ENCODE data around the gene RBM39. TPM values are rescaled to one million over a fixed set of nuclear protein-coding genes. Genes with fewer than 3 reads are reported as not detected.
"Not testable (repeated sequence)": the region's sequence is repeated elsewhere in the genome, so short reads cannot be mapped to it uniquely, and the experiment has no call there.

Gene RBM39
- total and polyA plus RNA-seq, 7 donors, result 93.0 to 171 (median 136) TPM

- peak overlapping the region; percentile 39 for H3K27ac ChIP-seq
- DNase-seq (no peak), ATAC-seq (no peak)
- no peak for TF ChIP-seq CTCF (IDR thresholded peaks at IDR 0.05)
- intact Hi-C loops (cut with DNase I), result loop anchor here in 1 of 2 donors (10.0 kb wide), 1 partner anchor 62 kb away; no protein-coding TSS in a partner anchor
- peaks cover 7 to 100% of the 10 kb centered on the region in 2 donors for H3K36me3 ChIP-seq (ENCODE audit: insufficient read depth in 1 of 2, low read depth in 1 of 2)
- H3K27me3 ChIP-seq (ENCODE audit: insufficient read depth in 3 of 3, low read length in 2 of 3), result no peaks in the 10 kb centered on the region
- H3K4me3 ChIP-seq, result no peak overlapping the region
- peaks cover 66% of the 10 kb centered on the region for H3K4me1 ChIP-seq
- H3K9me3 ChIP-seq, result no peaks in the 10 kb centered on the region
- 92 to 96% (median 93%) methylated on average over 4 of the region's 4 CpGs for WGBS, 3 donors
Measured at GRCh38 chr20:35716330-35716729, 25.7 kb downstream of the RBM39 start.

GRCh38 chr20:35715652-35716051 is 26.4 kb downstream of the RBM39 start:
- peaks cover 66% of the 10 kb centered on the region for H3K4me1 ChIP-seq
- DNase-seq (no peak), ATAC-seq (peak; percentile 25 to 46 (median 40))
- H3K4me3 ChIP-seq, result no peak overlapping the region
- peak overlapping the region; percentile 39 for H3K27ac ChIP-seq
- no peaks in the 10 kb centered on the region for H3K27me3 ChIP-seq (ENCODE audit: insufficient read depth in 3 of 3, low read length in 2 of 3)
- intact Hi-C loops (cut with DNase I), result loop anchor here in 1 of 2 donors (10.0 kb wide), 1 partner anchor 61 kb away; no protein-coding TSS in a partner anchor
- no peak for TF ChIP-seq CTCF (IDR thresholded peaks at IDR 0.05)
- H3K9me3 ChIP-seq, result no peaks in the 10 kb centered on the region
- H3K36me3 ChIP-seq (ENCODE audit: insufficient read depth in 1 of 2, low read depth in 1 of 2), result peaks cover 7 to 100% of the 10 kb centered on the region in 2 donors
- 54 to 85% (median 54%) methylated on average over 2 of the region's 2 CpGs for WGBS, 3 donors

- 36 to 65% (median 51%) methylated on average over 4 of the region's 4 CpGs for WGBS, 3 donors
- DNase-seq (no peak), ATAC-seq (no peak)
- no peak overlapping the region for H3K27ac ChIP-seq
- peaks cover 10 to 100% of the 10 kb centered on the region in 2 donors for H3K36me3 ChIP-seq (ENCODE audit: insufficient read depth in 1 of 2, low read depth in 1 of 2)
- H3K4me1 ChIP-seq, result peaks cover 63% of the 10 kb centered on the region
- no peaks in the 10 kb centered on the region for H3K9me3 ChIP-seq
- no peaks in the 10 kb centered on the region for H3K27me3 ChIP-seq (ENCODE audit: insufficient read depth in 3 of 3, low read length in 2 of 3)
- intact Hi-C loops (cut with DNase I), result loop anchor here in 1 of 2 donors (10.0 kb wide), 1 partner anchor 59 kb away; no protein-coding TSS in a partner anchor
- TF ChIP-seq CTCF (IDR thresholded peaks at IDR 0.05), result no peak
- H3K4me3 ChIP-seq, result no peak overlapping the region
Measured at GRCh38 chr20:35714127-35714526, 27.9 kb downstream of the RBM39 start.

GRCh38 chr20:35713120-35713519 is 28.9 kb downstream of the RBM39 start:
- not testable (repeated sequence) for H3K9me3 ChIP-seq; H3K27ac ChIP-seq; H3K27me3 ChIP-seq (ENCODE audit: insufficient read depth in 3 of 3, low read length in 2 of 3); H3K4me3 ChIP-seq; DNase-seq
- intact Hi-C loops (cut with DNase I), result loop anchor here in 1 of 2 donors (10.0 kb wide), 1 partner anchor 58 kb away; no protein-coding TSS in a partner anchor
- peaks cover 11 to 100% of the 10 kb centered on the region in 2 donors for H3K36me3 ChIP-seq (ENCODE audit: insufficient read depth in 1 of 2, low read depth in 1 of 2)
- 74 to 84% (median 79%) methylated on average over 9 of the region's 9 CpGs for WGBS, 3 donors
- H3K4me1 ChIP-seq, result peaks cover 54% of the 10 kb centered on the region
- peak in 3 of 4 donors; percentile 6 to 22 (median 18) for ATAC-seq

- Histone ChIP-seq H3K9me3 (no peaks in the 10 kb centered on the region), H3K27me3 (ENCODE audit: insufficient read depth in 3 of 3, low read length in 2 of 3) (no peaks in the 10 kb centered on the region), H3K27ac (peak overlapping the region; percentile 28), H3K4me1 (peaks cover 48% of the 10 kb centered on the region), H3K36me3 (ENCODE audit: insufficient read depth in 1 of 2, low read depth in 1 of 2) (peaks cover 11 to 100% of the 10 kb centered on the region in 2 donors), H3K4me3 (no peak overlapping the region)
- TF ChIP-seq CTCF (IDR thresholded peaks at IDR 0.05), result no peak
- intact Hi-C loops (cut with DNase I), result loop anchor here in 1 of 2 donors (10.0 kb wide), 1 partner anchor 57 kb away; no protein-coding TSS in a partner anchor
- ATAC-seq (no peak), DNase-seq (no peak)
- WGBS, 3 donors, result 48 to 78% (median 58%) methylated on average over 6 of the region's 6 CpGs
Measured at GRCh38 chr20:35711588-35712209, 30.4 kb downstream of the RBM39 start.
